ENCODE measurements around the gene SLC16A2.

The SLC16A2 gene

DNA sequence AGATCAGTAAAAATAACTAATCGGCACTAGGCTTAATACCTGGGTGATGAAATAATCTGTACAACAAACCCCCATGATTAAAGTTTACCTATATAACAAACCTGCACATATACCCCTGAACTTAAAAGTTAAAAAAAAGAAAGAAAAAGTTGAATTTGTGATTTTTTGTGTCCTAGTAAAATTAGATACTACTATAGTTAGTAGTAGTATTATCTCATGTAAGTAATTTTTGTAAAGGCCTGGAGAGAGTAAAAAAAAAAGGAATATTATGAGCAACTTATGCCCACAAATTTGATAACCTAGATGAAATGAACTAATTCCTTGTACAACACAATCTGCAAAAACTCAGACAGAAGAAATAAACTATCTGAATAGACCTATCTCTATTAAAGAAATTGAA lies 25.7 kb upstream of the SLC16A2 start:
- H3K27me3 ChIP-seq (ENCODE audit: insufficient read depth, poor library complexity, severe bottlenecking) = no peaks in the 10 kb centered on the region
- no peak for TF ChIP-seq SPI1 (IDR thresholded peaks at IDR 0.05; ENCODE audit: borderline replicate concordance, low read depth)
- TF ChIP-seq GABPA (IDR thresholded peaks at IDR 0.05; ENCODE audit: low read depth) = no peak
- TF ChIP-seq REST (IDR thresholded peaks at IDR 0.05; ENCODE audit: insufficient replicate concordance, low read depth) = no peak
- TF ChIP-seq POLR2AphosphoS5 (IDR thresholded peaks at IDR 0.05; ENCODE audit: low read depth) = no peak
- TF ChIP-seq, protein P1, sequence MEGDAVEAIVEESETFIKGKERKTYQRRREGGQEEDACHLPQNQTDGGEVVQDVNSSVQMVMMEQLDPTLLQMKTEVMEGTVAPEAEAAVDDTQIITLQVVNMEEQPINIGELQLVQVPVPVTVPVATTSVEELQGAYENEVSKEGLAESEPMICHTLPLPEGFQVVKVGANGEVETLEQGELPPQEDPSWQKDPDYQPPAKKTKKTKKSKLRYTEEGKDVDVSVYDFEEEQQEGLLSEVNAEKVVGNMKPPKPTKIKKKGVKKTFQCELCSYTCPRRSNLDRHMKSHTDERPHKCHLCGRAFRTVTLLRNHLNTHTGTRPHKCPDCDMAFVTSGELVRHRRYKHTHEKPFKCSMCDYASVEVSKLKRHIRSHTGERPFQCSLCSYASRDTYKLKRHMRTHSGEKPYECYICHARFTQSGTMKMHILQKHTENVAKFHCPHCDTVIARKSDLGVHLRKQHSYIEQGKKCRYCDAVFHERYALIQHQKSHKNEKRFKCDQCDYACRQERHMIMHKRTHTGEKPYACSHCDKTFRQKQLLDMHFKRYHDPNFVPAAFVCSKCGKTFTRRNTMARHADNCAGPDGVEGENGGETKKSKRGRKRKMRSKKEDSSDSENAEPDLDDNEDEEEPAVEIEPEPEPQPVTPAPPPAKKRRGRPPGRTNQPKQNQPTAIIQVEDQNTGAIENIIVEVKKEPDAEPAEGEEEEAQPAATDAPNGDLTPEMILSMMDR (IDR thresholded peaks at IDR 0.05; ENCODE audit: insufficient read depth, low read length) = no peak

GRCh38 chrX:74405973-74406489 lies 15.3 kb upstream of the SLC16A2 start:
- no peak for DNase-seq (ENCODE audit: low read depth in 1 of 2, low spot score in 1 of 2)
- no peaks in the 10 kb centered on the region for H3K27me3 ChIP-seq (ENCODE audit: insufficient read depth, poor library complexity, severe bottlenecking)
- no peak overlapping the region for H3K4me3 ChIP-seq (replicated peaks; ENCODE audit: insufficient read depth, low read length)
- TF ChIP-seq, protein P1 (IDR thresholded peaks at IDR 0.05; ENCODE audit: insufficient read depth, low read length) = no peak
- H3K27ac ChIP-seq (replicated peaks) = no peak overlapping the region

More for the DNA sequence above, 25.7 kb upstream of the SLC16A2 start:
- no peak for DNase-seq (ENCODE audit: low read depth in 1 of 2, low spot score in 1 of 2)
- H3K4me3 ChIP-seq (replicated peaks; ENCODE audit: insufficient read depth, low read length) = no peak overlapping the region
- H3K27ac ChIP-seq (replicated peaks) = no peak overlapping the region

- H3K27ac ChIP-seq (replicated peaks) = no peak overlapping the region
- H3K4me3 ChIP-seq (replicated peaks; ENCODE audit: insufficient read depth, low read length) = no peak overlapping the region
- TF ChIP-seq POLR2AphosphoS5 (IDR thresholded peaks at IDR 0.05; ENCODE audit: low read depth) = no peak
- no peak for DNase-seq (ENCODE audit: low read depth in 1 of 2, low spot score in 1 of 2)
- no peaks in the 10 kb centered on the region for H3K27me3 ChIP-seq (ENCODE audit: insufficient read depth, poor library complexity, severe bottlenecking)
Measured at GRCh38 chrX:74408304-74408703, 13.0 kb upstream of the SLC16A2 start.

DNA sequence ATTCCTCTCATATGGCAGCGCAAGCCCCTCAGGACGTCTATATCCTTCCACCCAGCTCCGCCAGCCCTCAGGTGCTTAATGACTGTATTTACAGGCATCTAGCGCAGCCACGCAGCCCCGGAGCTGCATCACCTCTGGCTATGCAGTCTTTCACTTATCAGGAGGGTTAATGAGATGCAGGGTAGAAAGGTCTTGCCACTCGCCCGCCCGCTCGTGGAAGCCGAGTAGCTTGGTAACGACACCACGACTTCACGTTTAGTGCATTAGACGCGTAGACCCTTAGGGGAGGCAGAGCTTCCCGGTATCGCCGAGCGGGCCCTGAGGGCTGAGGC lies 1.5 kb upstream of the SLC16A2 start:
- no peak for TF ChIP-seq REST (IDR thresholded peaks at IDR 0.05; ENCODE audit: insufficient replicate concordance, low read depth)
- TF ChIP-seq POLR2AphosphoS5 (IDR thresholded peaks at IDR 0.05; ENCODE audit: low read depth) = no peak
- no peak for TF ChIP-seq SPI1 (IDR thresholded peaks at IDR 0.05; ENCODE audit: borderline replicate concordance, low read depth)
- TF ChIP-seq GABPA (IDR thresholded peaks at IDR 0.05; ENCODE audit: low read depth) = no peak
- TF ChIP-seq, protein P1 (IDR thresholded peaks at IDR 0.05; ENCODE audit: insufficient read depth, low read length) = no peak
- no peak overlapping the region for H3K4me3 ChIP-seq (replicated peaks; ENCODE audit: insufficient read depth, low read length)
- no peak for DNase-seq (ENCODE audit: low read depth in 1 of 2, low spot score in 1 of 2)

More for the DNA sequence above, 1.5 kb upstream of the SLC16A2 start:
- H3K27me3 ChIP-seq (ENCODE audit: insufficient read depth, poor library complexity, severe bottlenecking) = peaks cover 9% of the 10 kb centered on the region
- no peak overlapping the region for H3K27ac ChIP-seq (replicated peaks)

Data from HL-60 (cell line).